Thoracic aorta (tissue), 2 donors: ENCODE data around the gene LGI4. TPM values are rescaled to one million over a fixed set of nuclear protein-coding genes. Genes with fewer than 3 reads are reported as not detected.
"Not testable (repeated sequence)": the region's sequence is repeated elsewhere in the genome, so short reads cannot be mapped to it uniquely, and the experiment has no call there.

ENCODE experiments used
- ATAC-seq: fragments of 150-250 bp; one replicate; pipeline ENCODE4 v1.8.0; 2017; ENCODE audit warnings: low read depth; ENCODE audit not compliant: insufficient number of reproducible peaks, low FRiP score
- DNase-seq: peaks from one replicate; pipeline ENCODE4 v3.0.0-alpha.2; 2020; ENCODE audit warnings: low spot score
- H3K27ac ChIP-seq, 2 donors: fragments of 200-600 bp; sonication (generic); 1 replicate in 1 of 2; 2 replicates in 1 of 2; pipeline ENCODE4 v1.5.1; 2016; ENCODE audit warnings: mild to moderate bottlenecking in 2 of 2, moderate library complexity in 2 of 2
- H3K27me3 ChIP-seq: fragments of 200-600 bp; sonication (generic); replicated peaks from 2 replicates; pipeline ENCODE4 v1.6.0; 2016; ENCODE audit warnings: mild to moderate bottlenecking; ENCODE audit not compliant: insufficient read depth
- H3K36me3 ChIP-seq: fragments of 200-600 bp; sonication (generic); one replicate; pipeline ENCODE4 v1.5.1; 2016
- H3K4me1 ChIP-seq, 2 donors: fragments of 200-600 bp; sonication (generic); 1 replicate in 1 of 2; 2 replicates in 1 of 2; pipeline versions ENCODE4 v1.5.1 to v1.6.0; 2016; ENCODE audit warnings: low read depth in 2 of 2, mild to moderate bottlenecking in 1 of 2; ENCODE audit not compliant: control insufficient read depth in 1 of 2
- H3K4me3 ChIP-seq: fragments of 200-600 bp; sonication (generic); 2 replicates; pipeline ENCODE4 v1.5.1; 2016; ENCODE audit warnings: mild to moderate bottlenecking
- H3K9me3 ChIP-seq: fragments of 200-600 bp; sonication (generic); 2 replicates; pipeline ENCODE4 v1.5.1; 2016
- CTCF ChIP-seq: fragments of 200-600 bp; sonication (generic); IDR thresholded peaks from one replicate; pipeline ENCODE4 v1.5.1; 2019; ENCODE audit warnings: antibody characterized with exemption
- total RNA-seq, 2 donors: library from RNA; depleted of rRNA; stranded (reverse); fragments of >200 nt; gene quantifications; one replicate each; pipeline versions ENCODE4 v1.1.0 to v1.2.3, GENCODE V29; 2016

Gene LGI4
- total RNA-seq, 2 donors from 2014 or later, result 7.9 to 17.4 TPM

DNA sequence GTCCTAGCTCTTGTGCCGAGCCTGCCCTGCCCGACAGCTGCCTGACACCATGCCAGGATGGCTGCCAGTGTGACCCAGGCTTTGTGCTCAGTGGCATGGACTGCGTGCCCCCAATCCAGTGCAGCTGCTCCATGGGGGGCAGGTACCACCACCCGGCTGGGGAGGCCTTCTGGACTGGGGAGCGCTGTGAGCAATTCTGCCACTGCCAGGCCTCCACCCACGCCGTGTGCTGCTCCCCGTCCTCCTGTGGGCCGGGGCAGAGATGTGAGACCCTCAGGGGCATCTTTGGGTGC, 28.6 kb downstream of the LGI4 start:
- Histone ChIP-seq H3K27me3 (no peaks in the 10 kb centered on the region), H3K9me3 (no peaks in the 10 kb centered on the region), H3K27ac (no peak overlapping the region), H3K4me1 (no peaks in the 10 kb centered on the region), H3K4me3 (no peak overlapping the region), H3K36me3 (no peaks in the 10 kb centered on the region)
- ATAC-seq (no peak), DNase-seq (no peak)
- no peak for TF ChIP-seq CTCF

GRCh38 chr19:35105411-35106290, 29.2 kb downstream of the LGI4 start:
- no peaks in the 10 kb centered on the region for H3K27me3 ChIP-seq
- no peak for DNase-seq
- H3K27ac ChIP-seq, result no peak overlapping the region
- ATAC-seq, result no peak
- H3K9me3 ChIP-seq, result no peaks in the 10 kb centered on the region
- H3K4me1 ChIP-seq, result no peaks in the 10 kb centered on the region
- H3K36me3 ChIP-seq, result no peaks in the 10 kb centered on the region
- H3K4me3 ChIP-seq, result no peak overlapping the region
- no peak for TF ChIP-seq CTCF

GRCh38 chr19:35105047-35105410, 29.8 kb downstream of the LGI4 start:
- no peaks in the 10 kb centered on the region for H3K4me1 ChIP-seq
- no peak overlapping the region for H3K27ac ChIP-seq
- no peaks in the 10 kb centered on the region for H3K36me3 ChIP-seq
- H3K9me3 ChIP-seq, result no peaks in the 10 kb centered on the region
- TF ChIP-seq CTCF, result no peak
- ATAC-seq, result no peak
- H3K27me3 ChIP-seq, result no peaks in the 10 kb centered on the region
- DNase-seq, result no peak
- no peak overlapping the region for H3K4me3 ChIP-seq

GRCh38 chr19:35104361-35104760, 30.5 kb downstream of the LGI4 start:
- ATAC-seq, result no peak
- no peak for TF ChIP-seq CTCF
- Histone ChIP-seq H3K36me3 (no peaks in the 10 kb centered on the region), H3K4me3 (no peak overlapping the region), H3K27ac (no peak overlapping the region), H3K27me3 (no peaks in the 10 kb centered on the region), H3K4me1 (no peaks in the 10 kb centered on the region), H3K9me3 (no peaks in the 10 kb centered on the region)
- DNase-seq, result no peak

GRCh38 chr19:35103614-35104013, 31.2 kb downstream of the LGI4 start:
- not testable (repeated sequence) for H3K4me3 ChIP-seq, H3K4me1 ChIP-seq, H3K9me3 ChIP-seq, H3K27me3 ChIP-seq, H3K27ac ChIP-seq, ATAC-seq, DNase-seq, H3K36me3 ChIP-seq

DNA sequence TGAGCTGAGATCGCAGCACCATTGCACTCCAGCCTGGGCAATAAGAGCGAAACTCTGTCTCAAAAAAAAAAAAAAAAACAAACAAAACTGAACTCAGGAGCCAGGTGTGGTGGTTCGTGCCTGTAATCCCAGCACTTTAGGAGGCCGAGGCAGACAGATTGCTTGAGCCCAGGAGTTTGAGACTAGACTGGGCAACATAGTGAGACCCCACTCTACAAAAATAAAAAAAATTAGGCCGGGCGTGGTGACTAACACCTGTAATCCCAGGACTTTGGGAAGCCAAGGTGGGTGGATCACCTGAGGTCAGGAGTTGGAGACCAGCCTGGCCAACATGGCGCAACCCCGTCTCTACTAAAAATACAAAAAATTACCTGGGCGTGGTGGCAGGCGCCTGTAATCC, 32.9 kb downstream of the LGI4 start:
- DNase-seq, ATAC-seq, H3K36me3 ChIP-seq, H3K9me3 ChIP-seq, H3K4me3 ChIP-seq, H3K27ac ChIP-seq, H3K4me1 ChIP-seq, H3K27me3 ChIP-seq: not testable (repeated sequence)
